HG03039 (cell line): ENCODE measurements around the gene RSU1.

Experiments used
- ATAC-seq: cut with Tn5 transposase; IDR thresholded peaks from one replicate; pipeline ENCODE4 v1.9.1; 2021; ENCODE audit warnings: mild to moderate bottlenecking, moderate library complexity; ENCODE audit not compliant: unreplicated experiment

Gene RSU1

GRCh38 chr10:16745061-16745460, 72.2 kb downstream of the RSU1 start:
- ATAC-seq: no peak

GRCh38 chr10:16742165-16742960, 74.9 kb downstream of the RSU1 start:
- no peak for ATAC-seq

DNA sequence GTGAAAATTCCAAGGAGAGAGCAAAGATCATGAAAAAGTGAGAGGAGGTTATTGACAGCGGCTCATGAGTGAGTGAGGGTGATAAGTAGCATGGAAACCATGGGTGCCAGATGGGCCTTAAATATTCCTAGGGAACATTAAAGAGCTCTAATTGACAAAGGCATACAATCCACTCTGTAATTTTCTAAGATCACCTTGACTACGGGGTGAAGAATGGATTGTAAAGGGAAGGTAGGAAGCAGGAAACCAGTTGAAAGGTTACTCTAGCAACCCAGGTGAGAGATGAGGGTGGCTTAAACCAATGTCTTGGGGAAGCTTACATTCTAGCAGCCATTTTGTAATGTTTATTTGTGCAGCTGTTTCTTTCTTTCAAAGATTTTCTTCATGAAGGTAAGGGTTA, 75.7 kb downstream of the RSU1 start:
- no peak for ATAC-seq

DNA sequence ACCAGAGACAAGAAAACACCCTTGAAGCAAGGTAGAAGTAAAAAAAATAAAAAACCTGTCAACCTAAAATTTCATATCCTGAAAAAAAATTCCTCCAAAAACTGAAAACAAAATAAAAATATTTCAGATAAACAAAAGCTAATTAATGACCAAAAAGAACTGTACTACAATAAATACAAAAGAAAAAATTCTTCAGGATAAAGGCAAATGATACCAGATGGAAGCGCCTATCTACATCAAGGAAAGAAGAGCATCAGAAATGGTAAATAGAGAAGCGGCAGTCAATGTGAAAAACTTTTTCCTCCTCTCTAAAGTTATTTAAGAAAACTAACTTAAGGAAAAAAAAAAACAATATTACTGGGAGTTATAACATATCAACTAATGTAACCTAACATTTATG, 79.8 kb downstream of the RSU1 start:
- ATAC-seq: no peak

GRCh38 chr10:16735671-16736070, 81.6 kb downstream of the RSU1 start:
- no peak for ATAC-seq

- ATAC-seq: no peak
Observed at GRCh38 chr10:16732376-16732775, 84.8 kb downstream of the RSU1 start.

DNA sequence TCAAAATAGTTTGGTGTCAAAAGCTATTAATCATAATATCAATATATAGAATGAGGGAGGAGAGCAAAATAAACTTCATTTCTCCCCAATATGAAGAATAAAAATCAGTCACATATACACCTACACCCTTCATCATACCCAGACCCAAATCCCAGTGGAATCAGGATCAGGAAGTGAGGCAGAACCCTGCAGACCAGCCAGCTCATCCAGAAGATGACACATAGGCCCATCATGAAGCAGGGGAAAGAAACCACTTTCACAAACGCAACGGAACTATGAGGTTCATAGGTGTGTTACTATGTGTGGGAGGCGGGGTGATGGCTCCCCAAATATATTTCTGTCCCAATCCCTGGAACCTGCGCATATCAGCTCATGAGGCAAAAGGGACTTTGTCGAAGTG, 89.0 kb downstream of the RSU1 start:
- no peak for ATAC-seq

- ATAC-seq: no peak
Observed at GRCh38 chr10:16727666-16728065, 89.6 kb downstream of the RSU1 start.

DNA sequence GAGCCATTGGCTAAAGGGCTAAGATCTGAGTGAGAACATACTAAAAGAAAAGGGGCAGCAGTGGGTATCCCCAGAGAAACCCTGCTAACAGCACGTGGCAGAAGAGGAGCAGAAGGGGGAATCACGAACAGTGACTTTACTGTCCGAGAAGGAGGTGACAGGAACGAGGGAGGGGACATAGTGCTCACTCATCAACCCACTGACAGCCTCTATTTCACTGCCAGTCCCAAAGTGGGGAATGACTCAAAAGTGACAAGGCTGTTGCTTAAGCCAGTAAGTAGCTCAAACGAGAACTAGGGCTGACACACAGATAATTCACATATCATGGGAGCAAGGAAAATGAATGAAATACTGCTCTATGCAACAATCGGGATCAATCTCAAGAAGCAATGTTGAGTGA, 92.7 kb downstream of the RSU1 start:
- no peak for ATAC-seq

DNA sequence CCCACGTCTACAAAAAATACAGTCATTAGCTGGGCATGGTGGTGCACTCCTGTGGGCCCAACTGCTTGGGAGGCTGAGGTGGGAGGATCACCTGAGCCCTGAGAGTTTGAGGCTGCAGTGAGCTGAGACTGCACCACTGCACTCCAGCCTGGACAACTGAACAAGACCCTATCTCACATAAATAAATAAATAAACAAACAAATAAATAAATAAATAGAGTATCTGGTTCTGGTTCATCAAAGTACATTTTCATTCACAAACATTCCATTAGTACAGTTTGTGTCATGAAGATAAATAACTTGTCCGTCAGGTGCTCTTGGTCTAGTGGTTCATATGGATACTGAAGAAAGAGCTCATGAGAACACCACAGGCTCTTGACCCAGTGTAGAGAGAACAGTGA, 96.4 kb downstream of the RSU1 start:
- no peak for ATAC-seq

DNA sequence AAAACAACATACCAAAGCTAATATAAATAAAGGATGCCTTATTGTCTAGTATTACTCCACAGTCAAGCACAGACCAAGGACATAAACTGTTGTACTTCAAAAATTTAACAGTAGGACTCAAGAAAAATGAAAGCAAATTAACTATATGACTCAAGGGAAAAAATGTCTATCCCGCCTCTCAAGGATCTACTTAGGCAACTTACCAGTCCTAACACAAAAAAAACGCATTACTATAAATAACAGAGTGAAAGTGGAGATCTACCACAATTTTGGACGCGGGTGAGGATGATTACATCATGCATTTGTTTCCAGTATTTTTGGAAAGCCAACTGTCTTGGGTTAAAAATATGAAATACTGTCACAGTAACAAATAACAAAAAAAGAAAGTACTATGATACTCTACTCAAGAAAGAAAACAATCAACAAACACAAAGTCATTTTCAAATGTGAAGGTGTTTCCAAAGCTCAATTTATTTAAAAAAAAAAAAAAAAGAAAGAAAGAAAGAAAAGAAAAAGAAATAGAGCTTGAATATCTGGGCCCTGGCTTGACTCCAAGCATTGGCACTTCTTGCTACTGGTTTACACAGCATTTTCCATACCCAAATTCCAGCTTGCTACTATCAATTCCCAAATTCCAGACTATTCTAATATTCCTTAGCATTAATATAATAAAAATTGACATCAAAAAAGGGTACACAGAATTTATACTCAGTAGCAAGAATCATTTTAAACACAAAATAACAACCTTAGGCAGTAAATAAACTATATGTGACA, 99.4 kb downstream of the RSU1 start:
- ATAC-seq: no peak

DNA sequence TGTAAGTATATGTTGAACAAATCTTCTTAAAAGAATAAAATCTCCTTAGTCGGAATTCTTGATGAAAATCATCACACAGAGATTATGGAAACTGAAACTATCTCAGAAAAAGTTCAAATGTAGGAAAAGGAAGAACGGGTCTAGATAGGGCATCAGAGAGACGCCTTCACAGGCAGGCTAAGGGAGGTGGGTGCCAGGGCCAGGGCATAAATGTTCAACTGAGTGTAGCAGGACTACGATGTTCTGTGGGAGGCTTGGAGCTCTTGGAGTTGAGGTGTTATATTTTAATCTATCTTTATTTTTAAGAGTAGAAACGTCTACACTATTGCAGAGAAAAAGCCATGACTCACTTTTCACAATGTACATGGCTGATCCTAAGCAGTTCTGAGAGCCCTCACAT, 101.2 kb downstream of the RSU1 start:
- no peak for ATAC-seq

- ATAC-seq: no peak
Observed at GRCh38 chr10:16713290-16713689, 103.9 kb downstream of the RSU1 start.

DNA sequence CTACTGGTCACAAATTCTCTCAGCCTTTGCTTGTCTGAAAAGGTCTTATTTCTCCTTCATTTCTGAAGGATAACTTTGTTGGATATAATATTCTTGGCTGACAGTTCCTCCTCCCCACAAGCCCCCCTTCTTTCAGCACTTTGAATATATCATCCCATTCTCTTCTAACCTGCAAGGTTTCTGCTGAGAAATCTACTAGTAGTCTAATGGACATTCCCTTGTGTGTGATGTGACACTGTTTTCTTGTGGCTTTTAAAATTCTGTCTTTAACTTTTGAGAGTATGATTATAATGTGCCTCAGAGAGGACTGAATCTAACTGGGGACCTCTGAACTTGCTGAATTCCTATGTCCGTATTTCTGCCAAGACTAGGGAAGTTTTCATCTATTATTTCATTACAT, 104.3 kb downstream of the RSU1 start:
- ATAC-seq: no peak

- ATAC-seq: no peak
Observed at GRCh38 chr10:16700331-16700730, 116.9 kb downstream of the RSU1 start.

DNA sequence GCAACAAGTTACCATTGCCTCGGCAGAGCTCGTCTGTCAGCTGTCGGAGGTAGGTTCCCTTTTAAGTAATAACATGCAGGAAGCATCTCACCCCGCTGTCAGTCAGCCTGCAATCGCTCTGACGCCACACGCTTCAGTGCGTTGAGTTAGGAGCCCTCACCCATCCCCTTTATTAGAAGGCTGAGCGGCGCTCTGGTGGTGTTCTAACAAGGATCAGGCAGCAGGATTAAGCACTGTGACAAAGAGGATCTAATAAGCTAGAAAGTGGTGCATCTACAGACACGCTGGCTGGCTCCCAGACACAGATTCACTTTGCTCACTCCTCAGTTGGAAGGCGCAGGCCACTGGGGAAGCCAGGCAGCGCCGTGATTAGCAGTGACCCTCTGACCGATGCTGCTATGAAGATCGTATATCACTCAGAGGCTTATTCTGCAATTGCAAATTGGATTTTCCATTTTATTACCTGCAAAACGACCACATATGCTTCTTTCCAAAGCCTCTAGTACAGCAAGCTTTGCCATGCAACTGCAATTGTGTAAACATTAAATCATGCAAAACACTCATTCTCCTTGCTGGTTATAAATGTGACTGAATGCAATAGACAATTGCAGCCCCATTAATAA, 117.7 kb downstream of the RSU1 start:
- ATAC-seq: no peak

DNA sequence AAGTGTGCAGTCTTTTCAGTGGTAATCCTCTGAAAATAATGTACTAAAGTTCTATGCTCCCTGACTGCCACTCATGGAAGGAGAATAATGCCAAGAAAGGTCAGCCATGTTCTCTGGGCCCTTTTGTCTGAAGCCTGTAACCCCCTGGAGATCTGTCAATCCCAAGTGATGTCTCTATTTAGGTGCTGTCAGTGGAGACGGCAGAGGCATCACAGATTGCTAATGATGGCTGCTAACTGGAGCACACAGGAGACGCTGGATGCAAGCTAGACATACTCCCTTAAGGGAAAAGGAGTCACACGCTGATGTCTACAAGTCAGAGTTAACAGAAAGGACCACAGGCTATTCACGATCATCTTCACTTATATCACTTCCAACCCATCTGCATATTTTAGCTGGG, 118.8 kb downstream of the RSU1 start:
- ATAC-seq: no peak

DNA sequence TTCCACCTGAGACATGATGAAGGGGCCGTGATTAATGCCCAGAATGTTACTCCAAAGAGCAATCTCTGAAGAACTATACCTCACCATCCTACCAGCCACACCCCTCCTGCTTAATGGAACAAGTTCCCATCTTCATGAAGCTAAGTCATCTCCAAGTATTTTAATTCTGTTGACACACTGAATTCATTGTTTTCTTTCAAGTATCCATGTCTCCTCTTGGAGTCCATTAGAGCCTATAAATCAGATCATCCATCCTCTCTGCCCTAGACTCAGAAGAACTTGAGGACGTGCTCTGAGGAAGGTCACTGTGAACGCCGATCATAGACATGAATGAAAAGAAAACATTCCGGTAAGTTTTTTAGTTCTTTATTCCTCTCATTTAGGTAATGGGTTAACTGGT, 126.8 kb downstream of the RSU1 start:
- no peak for ATAC-seq

- ATAC-seq: no peak
Observed at GRCh38 chr10:16689696-16690095, 127.5 kb downstream of the RSU1 start.

DNA sequence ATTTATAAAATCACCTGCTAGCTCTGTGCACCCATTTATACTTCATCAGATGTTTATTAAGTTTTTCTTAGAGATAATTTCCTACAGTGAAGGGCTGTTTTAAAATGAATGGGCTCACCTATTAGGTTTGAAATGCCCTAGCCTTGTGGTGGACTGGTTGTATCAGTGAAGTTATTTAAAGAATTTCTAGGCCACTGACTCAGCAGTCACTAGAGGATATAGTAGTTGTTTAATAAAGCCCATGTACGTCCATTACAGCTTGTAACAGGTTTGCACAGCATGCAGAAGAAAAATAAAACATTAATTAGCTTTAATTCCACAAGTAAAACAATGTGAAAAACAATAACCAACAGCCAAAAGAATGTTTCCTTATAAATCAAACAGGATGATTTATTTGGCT, 128.0 kb downstream of the RSU1 start:
- ATAC-seq: no peak

GRCh38 chr10:16686054-16686902, 130.9 kb downstream of the RSU1 start:
- ATAC-seq: no peak
